MCF 10A (cell line): ENCODE data around the gene TRIM67. TPM values are rescaled to one million over a fixed set of nuclear protein-coding genes. Genes with fewer than 3 reads are reported as not detected.

Experiments used
- BruUV-seq: library from RNA; stranded (reverse); fragments of 400-500 nt; replicated peaks from 2 replicates; lab custom pipeline; 2021; lab: Mats Ljungman, UMichigan
- CTCF ChIA-PET: fragments of 300-600 bp; sonication (Branson Sonifier 250); formaldehyde crosslinking; extraction: SDS; loops from one replicate; lab custom pipeline; 2021; ENCODE audit warnings: antibody characterized with exemption, inconsistent platforms; lab: Yijun Ruan, JAX
- POLR2A ChIA-PET: fragments of 300-600, 350-650 bp; sonication (Branson Sonifier 250); formaldehyde crosslinking; extraction: SDS; loops from one replicate; lab custom pipeline; 2020; ENCODE audit warnings: antibody characterized with exemption, inconsistent platforms; lab: Yijun Ruan, JAX
- DNase-seq: peaks from one replicate; pipeline ENCODE4 v3.0.0-alpha.2; 2018; ENCODE audit not compliant: unreplicated experiment
- H3K27ac Mint-ChIP-seq: one replicate; pipeline ENCODE4 v1.8.0; 2022; ENCODE audit warnings: mild to moderate bottlenecking, low read depth, mixed read lengths; ENCODE audit not compliant: unreplicated experiment
- H3K27me3 Mint-ChIP-seq: one replicate; pipeline ENCODE4 v1.8.0; 2022; ENCODE audit warnings: mixed read lengths; ENCODE audit not compliant: insufficient read depth, unreplicated experiment
- H3K36me3 Mint-ChIP-seq: one replicate; pipeline ENCODE4 v1.8.0; 2022; ENCODE audit warnings: mild to moderate bottlenecking, moderate library complexity, mixed read lengths; ENCODE audit not compliant: insufficient read depth, unreplicated experiment
- H3K4me1 Mint-ChIP-seq: one replicate; pipeline ENCODE4 v1.8.0; 2022; ENCODE audit warnings: mixed read lengths; ENCODE audit not compliant: insufficient read depth, unreplicated experiment
- H3K4me3 Mint-ChIP-seq: one replicate; pipeline ENCODE4 v1.8.0; 2022; ENCODE audit warnings: mild to moderate bottlenecking, moderate library complexity, mixed read lengths; ENCODE audit not compliant: unreplicated experiment
- H3K9me3 Mint-ChIP-seq: one replicate; pipeline ENCODE4 v1.8.0; 2022; ENCODE audit warnings: mixed read lengths; ENCODE audit not compliant: unreplicated experiment
- CTCF ChIP-seq: fragments of 200-600 bp; IDR thresholded peaks from one replicate; pipeline ENCODE4 v1.8.0; 2022; ENCODE audit warnings: antibody characterized with exemption, mild to moderate bottlenecking; ENCODE audit not compliant: unreplicated experiment
- intact Hi-C: fragments of 100-400 bp; cut with micrococcal nuclease; formaldehyde crosslinking; loops from 2 replicates; pipeline ENCODE4 v1.14.1; 2022
- total RNA-seq: library from RNA; stranded (reverse); gene quantifications from 2 replicates; pipeline ENCODE4 v1.2.3, GENCODE V29; 2022

TRIM67 gene
- total RNA-seq, 1 experiment from 2014 or later, result not detected

- CTCF ChIA-PET, result interaction anchor here (0.6 kb wide), 1 partner anchor 578 kb away, joined by 3 read pairs; no protein-coding TSS in a partner anchor
- BruUV-seq, result no TSS peak
- Mint-ChIP-seq H3K27ac (no peak overlapping the region), H3K27me3 (peaks cover 27% of the 10 kb centered on the region), H3K4me3 (no peak overlapping the region), H3K36me3 (no peaks in the 10 kb centered on the region), H3K9me3 (peaks cover 6% of the 10 kb centered on the region), H3K4me1 (no peaks in the 10 kb centered on the region)
- intact Hi-C loops, result no loop called here
- DNase-seq, result no peak
- no peak for TF ChIP-seq CTCF
- POLR2A ChIA-PET, result interaction anchor here (0.7 kb wide), 1 partner anchor 9 kb away, joined by 3 read pairs; no protein-coding TSS in a partner anchor
Measured at GRCh38 chr1:231147896-231148295, 14.0 kb upstream of the TRIM67 start.

GRCh38 chr1:231151811-231152210 lies 10.0 kb upstream of the TRIM67 start:
- H3K4me1 Mint-ChIP-seq, result no peaks in the 10 kb centered on the region
- no peak for TF ChIP-seq CTCF
- DNase-seq, result no peak
- no peaks in the 10 kb centered on the region for H3K36me3 Mint-ChIP-seq
- CTCF ChIA-PET, result interaction anchor here (0.6 to 1.0 kb wide), 3 partner anchors 48 to 136 kb away, joined by 3 read pairs; no protein-coding TSS in a partner anchor
- peaks cover 7% of the 10 kb centered on the region for H3K9me3 Mint-ChIP-seq
- H3K4me3 Mint-ChIP-seq, result no peak overlapping the region
- BruUV-seq, result no TSS peak
- intact Hi-C loops, result loop anchor here (10.0 kb wide), 1 partner anchor 57 kb away; no protein-coding TSS in a partner anchor
- H3K27ac Mint-ChIP-seq, result no peak overlapping the region
- H3K27me3 Mint-ChIP-seq, result peaks cover 31% of the 10 kb centered on the region
- POLR2A ChIA-PET, result interaction anchor here (0.7 to 1.6 kb wide), 3 partner anchors 9 to 13 kb away, joined by 3 to 4 read pairs (median 4); no protein-coding TSS in a partner anchor

GRCh38 chr1:231153726-231154125 lies 8.1 kb upstream of the TRIM67 start:
- H3K27ac Mint-ChIP-seq, result no peak overlapping the region
- no peaks in the 10 kb centered on the region for H3K4me1 Mint-ChIP-seq
- POLR2A ChIA-PET, result interaction anchor here (0.5 to 3.3 kb wide), 5 partner anchors 10 to 1317 kb away, joined by 3 to 20 read pairs (median 4); no protein-coding TSS in a partner anchor

More at GRCh38 chr1:231153726-231154125, 8.1 kb upstream of the TRIM67 start:
- H3K36me3 Mint-ChIP-seq, result no peaks in the 10 kb centered on the region
- no TSS peak for BruUV-seq
- intact Hi-C loops, result loop anchor here (10.0 kb wide), 1 partner anchor 59 kb away; no protein-coding TSS in a partner anchor
- no peak for TF ChIP-seq CTCF
- no peak overlapping the region for H3K4me3 Mint-ChIP-seq
- H3K27me3 Mint-ChIP-seq, result peaks cover 35% of the 10 kb centered on the region
- CTCF ChIA-PET, result interaction anchor here (0.6 to 1.3 kb wide), 6 partner anchors 8 to 61 kb away, joined by 3 to 6 read pairs (median 3); partner anchors contain the start of gene TRIM67
- no peak for DNase-seq
- H3K9me3 Mint-ChIP-seq, result peaks cover 7% of the 10 kb centered on the region
